GM18909 (cell line): Measurements from ENCODE around the gene KLHL8.
"Not testable (repeated sequence)": the region's sequence is repeated elsewhere in the genome, so short reads cannot be mapped to it uniquely, and the experiment has no call there.

Source experiments
- ATAC-seq: cut with Tn5 transposase; IDR thresholded peaks from one replicate; pipeline ENCODE4 v1.9.1; 2021; ENCODE audit warnings: mild to moderate bottlenecking; ENCODE audit not compliant: unreplicated experiment, poor library complexity

The KLHL8 gene

GRCh38 chr4:87185146-87185870, 35.1 kb downstream of the KLHL8 start:
- ATAC-seq = no peak

- ATAC-seq = no peak
Measured at GRCh38 chr4:87180767-87181166, 39.7 kb downstream of the KLHL8 start.

GRCh38 chr4:87179751-87180150, 40.7 kb downstream of the KLHL8 start:
- ATAC-seq = no peak

- ATAC-seq = no peak
Measured at GRCh38 chr4:87174672-87175071, 45.7 kb downstream of the KLHL8 start.

DNA sequence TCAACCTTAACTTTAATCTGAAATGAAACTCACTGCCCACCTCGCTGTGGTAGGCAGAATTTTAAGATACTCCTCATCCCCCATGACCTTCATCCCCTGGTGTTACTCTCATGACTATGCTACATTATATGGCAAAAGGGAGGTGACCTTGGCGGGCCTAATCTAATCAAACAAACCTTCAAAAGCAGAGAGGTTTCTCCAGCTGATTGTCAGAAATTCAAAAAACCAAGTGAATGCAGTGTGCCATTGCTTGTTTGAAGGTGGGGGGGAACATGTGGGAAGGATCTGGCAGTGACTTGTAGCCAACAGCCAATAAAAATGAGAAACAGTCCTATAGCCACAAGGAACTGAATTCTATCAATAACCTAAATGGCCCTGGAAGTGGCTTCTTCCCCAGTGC, 48.5 kb downstream of the KLHL8 start:
- no peak for ATAC-seq

GRCh38 chr4:87166296-87166854, 54.0 kb downstream of the KLHL8 start:
- no peak for ATAC-seq

GRCh38 chr4:87165892-87166291, 54.5 kb downstream of the KLHL8 start:
- no peak for ATAC-seq

DNA sequence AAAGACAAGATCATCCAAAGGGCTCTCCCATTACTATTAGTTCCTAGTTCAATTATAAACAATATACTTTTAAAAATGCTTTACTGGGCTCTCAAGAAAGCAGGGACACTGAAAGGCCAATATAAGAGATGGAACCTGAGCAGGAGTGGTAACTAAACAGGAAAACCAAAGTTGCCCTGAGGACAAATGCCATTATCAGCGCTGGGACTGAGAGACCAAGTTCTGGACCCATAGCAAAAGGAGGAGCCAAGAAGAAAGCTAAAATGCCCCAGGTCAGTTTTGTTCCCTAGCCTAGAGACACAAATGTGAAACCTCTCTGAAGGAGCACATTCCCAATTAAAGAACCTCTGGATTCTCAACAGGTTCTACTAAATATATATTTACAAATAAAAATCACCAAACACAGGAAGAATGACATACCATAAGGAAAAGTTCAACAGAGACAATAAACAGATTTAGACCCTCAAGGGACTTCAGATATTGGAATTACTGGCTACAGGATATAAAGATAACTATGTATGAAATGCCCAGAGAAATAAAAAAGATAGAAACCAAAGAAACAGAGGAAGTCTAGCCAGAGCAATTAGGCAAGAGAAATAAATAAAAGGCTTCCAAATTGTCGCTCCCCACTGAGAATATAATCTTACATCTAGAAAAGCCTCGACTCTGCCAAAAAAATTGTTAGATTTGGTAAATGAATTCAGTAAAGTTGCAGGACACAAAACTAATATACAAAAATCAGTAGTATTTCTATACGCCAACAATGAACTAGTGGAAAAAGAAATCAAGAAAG, 67.1 kb downstream of the KLHL8 start:
- ATAC-seq = no peak

DNA sequence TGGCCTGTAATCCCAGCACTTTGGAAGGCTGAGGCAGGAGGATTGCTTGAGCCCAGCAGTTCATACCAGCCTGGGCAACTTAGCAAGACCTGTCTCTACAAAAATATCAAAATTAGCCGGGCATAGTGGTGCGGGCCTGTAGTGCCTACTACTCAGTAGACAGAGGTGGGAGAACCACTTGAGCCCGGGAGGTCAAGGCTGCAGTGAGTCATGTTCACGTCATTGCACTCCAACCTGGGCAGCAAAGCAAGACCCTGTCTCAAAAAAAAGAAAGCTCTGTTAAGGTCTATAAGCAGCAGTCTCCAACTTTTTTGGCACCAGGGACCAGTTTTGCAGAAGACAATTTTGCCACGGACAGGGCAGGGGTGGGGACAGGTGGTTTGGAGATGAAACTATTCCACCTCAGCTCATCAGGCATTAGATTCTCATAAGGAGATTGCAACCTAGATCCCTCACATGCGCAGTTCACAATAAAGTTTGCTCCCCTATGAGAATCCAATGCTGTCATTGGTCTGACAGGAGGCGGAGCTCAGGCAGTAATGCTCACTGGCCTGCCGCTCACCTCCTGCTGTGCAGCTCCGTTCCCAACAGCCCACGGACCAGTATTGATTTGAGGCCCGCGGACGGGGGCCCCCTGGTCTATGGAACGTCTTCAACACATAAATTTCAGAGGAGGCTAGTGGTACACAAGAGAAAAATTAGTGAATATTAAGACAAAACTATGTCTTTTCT, 67.9 kb downstream of the KLHL8 start:
- ATAC-seq = no peak

GRCh38 chr4:87151730-87152129, 68.7 kb downstream of the KLHL8 start:
- no peak for ATAC-seq

- ATAC-seq = peak; percentile 60
Measured at GRCh38 chr4:87150498-87151261, 69.7 kb downstream of the KLHL8 start.

DNA sequence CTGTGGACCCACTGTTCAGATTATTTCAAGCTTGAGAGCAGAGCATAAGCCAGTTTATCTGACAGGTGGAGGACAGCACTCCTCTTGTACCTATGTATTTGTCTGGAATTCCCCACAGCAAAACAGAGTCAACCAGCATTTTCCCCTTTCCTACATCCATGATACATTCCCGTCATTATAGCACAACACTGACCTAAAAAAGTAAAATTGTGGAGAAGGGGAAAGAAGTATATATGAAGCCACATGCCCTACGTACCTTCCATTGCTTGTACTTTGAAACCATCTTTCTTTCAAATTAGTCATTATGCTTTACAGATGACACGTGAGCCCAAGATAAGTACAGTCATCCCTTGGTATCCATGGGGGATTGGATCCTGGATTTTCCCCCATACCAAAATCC, 73.3 kb downstream of the KLHL8 start:
- ATAC-seq = no peak

DNA sequence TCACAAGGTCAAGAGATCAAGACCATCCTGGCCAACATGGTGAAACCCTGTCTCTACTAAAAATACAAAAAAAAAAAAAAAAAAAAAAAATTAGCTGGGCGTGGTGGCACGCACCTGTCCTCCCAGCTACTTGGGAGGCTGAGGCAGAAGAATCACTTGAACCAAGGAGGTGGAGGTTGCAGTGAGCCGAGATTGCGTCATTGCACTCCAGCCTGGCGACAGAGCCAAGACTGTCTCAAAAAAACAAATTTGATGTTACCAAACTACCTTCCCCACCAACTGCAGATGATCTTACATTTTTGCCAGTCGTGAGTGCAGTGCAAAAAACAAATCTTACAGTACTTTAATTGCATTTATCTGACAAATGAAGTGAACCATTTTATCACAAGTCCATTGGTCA, 74.5 kb downstream of the KLHL8 start:
- not testable (repeated sequence) for ATAC-seq

DNA sequence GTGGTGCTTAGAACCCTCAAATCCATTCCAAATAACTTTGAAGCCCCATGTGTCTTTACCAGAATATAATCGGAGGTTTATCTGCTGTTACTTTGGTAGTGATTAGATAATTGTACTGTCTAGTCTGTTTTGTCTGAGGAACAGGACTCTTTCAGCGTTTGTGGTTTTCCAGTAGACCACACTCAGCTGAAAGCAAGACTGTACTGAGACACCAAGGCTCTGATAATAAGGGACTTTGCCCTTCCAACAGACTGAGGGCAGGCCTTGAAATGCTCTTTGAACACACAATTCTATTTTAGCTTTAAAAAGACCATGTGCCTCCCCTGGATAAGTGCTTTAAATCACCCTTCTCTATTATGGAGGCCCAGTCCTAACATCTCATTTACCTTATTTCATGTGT, 76.1 kb downstream of the KLHL8 start:
- ATAC-seq = peak; percentile 45

DNA sequence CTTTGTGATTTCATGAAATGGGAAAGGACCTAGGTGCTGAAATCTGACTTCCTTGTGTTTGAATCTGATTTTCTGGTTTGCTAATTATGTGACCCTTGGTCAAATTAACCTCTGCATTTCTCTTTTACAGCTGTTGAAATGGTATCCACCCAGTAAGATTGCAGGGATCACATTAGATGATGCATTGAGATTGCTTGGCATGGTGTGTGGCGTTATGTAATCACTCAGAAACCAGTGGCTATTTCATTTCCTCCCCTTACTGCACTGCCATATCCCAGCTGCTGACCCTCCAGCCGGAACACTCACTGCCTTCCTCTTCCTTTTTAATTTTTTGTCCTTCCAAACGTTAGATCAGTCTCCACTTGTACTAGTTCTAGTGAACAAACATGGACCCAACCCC, 79.0 kb downstream of the KLHL8 start:
- no peak for ATAC-seq

DNA sequence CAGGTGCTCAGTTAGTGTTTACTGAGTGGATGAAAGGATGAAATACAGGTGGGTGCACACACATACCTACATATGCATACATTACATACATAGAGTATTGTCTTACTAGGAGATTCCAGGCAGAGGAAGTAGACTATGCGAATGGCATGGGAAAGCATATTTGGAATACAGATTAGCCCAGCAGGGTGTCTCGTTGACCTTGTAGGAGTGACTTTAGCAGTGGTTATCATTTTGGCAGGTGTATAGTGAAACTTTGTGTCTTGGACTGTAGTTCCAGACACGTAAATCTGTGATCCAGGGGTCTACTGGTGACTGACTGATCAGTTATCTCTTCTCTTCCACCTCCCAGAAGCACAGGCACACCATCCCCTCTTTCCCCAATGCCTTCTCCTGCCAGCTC, 86.3 kb downstream of the KLHL8 start:
- no peak for ATAC-seq

- ATAC-seq = no peak
Measured at GRCh38 chr4:87133183-87133582, 87.2 kb downstream of the KLHL8 start.

DNA sequence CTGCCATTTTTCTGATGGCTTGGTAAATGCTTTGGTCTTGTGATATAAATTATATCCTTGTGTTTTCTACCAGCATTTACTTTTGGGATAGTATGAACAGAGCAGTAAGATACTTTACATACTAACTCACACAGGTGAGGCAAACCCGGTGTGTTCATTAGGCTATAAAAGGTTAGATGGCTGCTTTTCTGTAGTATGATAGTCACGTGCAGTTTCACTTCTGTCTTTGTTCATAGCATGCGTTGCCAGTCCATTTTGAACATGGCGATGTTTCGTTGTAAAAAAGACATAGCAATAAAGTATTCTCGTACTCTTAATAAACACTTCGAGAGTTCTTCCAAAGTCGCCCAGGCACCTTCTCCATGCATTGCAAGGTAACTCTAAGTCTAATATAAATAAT, 88.4 kb downstream of the KLHL8 start:
- no peak for ATAC-seq

- no peak for ATAC-seq
Measured at GRCh38 chr4:87130985-87131703, 89.3 kb downstream of the KLHL8 start.

DNA sequence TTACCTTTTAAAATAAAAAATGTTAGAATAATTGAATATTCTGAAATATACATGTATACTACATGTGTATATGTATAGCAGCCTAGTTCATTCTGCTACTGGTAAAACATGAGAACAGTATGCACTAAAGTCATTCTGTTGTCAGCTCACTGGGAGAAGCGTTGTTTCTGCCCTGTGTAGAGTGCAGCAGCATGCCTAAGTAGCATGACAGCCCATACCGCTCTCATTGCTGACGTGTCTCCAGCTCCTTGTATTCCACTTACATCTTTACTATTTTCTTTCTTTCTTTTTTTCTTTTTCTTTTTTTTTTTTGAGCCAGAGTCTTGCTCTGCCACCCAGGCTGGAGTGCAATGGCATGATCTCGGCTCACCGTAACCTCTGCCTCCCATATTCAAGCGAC, 90.7 kb downstream of the KLHL8 start:
- ATAC-seq = no peak
